NOMO-1 treated with DMSO at 0.1 percent for 48 hours (cell line): ENCODE data around the gene XXYLT1.

ENCODE experiments used
- DNase-seq: peaks from one replicate; lab custom pipeline; 2025; ENCODE audit not compliant: unreplicated experiment; lab: John Stamatoyannopoulos, UW

The XXYLT1 gene

GRCh38 chr3:195137638-195138588, 133.0 kb downstream of the XXYLT1 start:
- DNase-seq = no peak

GRCh38 chr3:195135917-195136316, 135.0 kb downstream of the XXYLT1 start:
- no peak for DNase-seq

GRCh38 chr3:195134431-195134830, 136.5 kb downstream of the XXYLT1 start:
- DNase-seq = no peak

- DNase-seq = no peak
Observed at GRCh38 chr3:195133462-195133861, 137.5 kb downstream of the XXYLT1 start.

- no peak for DNase-seq
Observed at GRCh38 chr3:195133013-195133412, 137.9 kb downstream of the XXYLT1 start.

- no peak for DNase-seq
Observed at GRCh38 chr3:195131176-195131575, 139.8 kb downstream of the XXYLT1 start.

- no peak for DNase-seq
Observed at GRCh38 chr3:195129644-195130492, 141.1 kb downstream of the XXYLT1 start.

GRCh38 chr3:195129072-195129643, 141.8 kb downstream of the XXYLT1 start:
- no peak for DNase-seq

GRCh38 chr3:195128255-195129071, 142.5 kb downstream of the XXYLT1 start:
- no peak for DNase-seq

- DNase-seq = no peak
Observed at GRCh38 chr3:195126056-195126605, 144.8 kb downstream of the XXYLT1 start.

- no peak for DNase-seq
Observed at GRCh38 chr3:195125646-195126045, 145.3 kb downstream of the XXYLT1 start.

- DNase-seq = no peak
Observed at GRCh38 chr3:195124378-195124992, 146.5 kb downstream of the XXYLT1 start.

- DNase-seq = no peak
Observed at GRCh38 chr3:195123281-195123691, 147.7 kb downstream of the XXYLT1 start.

- DNase-seq = no peak
Observed at GRCh38 chr3:195122261-195122660, 148.7 kb downstream of the XXYLT1 start.

- no peak for DNase-seq
Observed at GRCh38 chr3:195120267-195120601, 150.7 kb downstream of the XXYLT1 start.

GRCh38 chr3:195119461-195120266, 151.3 kb downstream of the XXYLT1 start:
- DNase-seq = no peak

GRCh38 chr3:195118671-195119070, 152.3 kb downstream of the XXYLT1 start:
- no peak for DNase-seq

- no peak for DNase-seq
Observed at GRCh38 chr3:195117978-195118581, 152.9 kb downstream of the XXYLT1 start.
